Activated CD8-positive, alpha-beta memory T cell treated with anti-CD3 and anti-CD28 coated beads for 36 hours (primary cell): ENCODE data around the gene ADIRF. TPM values are rescaled to one million over a fixed set of nuclear protein-coding genes. Genes with fewer than 3 reads are reported as not detected.
"Not testable (repeated sequence)": the region's sequence is repeated elsewhere in the genome, so short reads cannot be mapped to it uniquely, and the experiment has no call there.

Source experiments
- CTCF ChIA-PET: fragments of 350-600 bp; sonication (Branson Sonifier 250); formaldehyde crosslinking; loops from one replicate; lab custom pipeline; 2021; ENCODE audit warnings: antibody characterized with exemption; lab: Charles Lee
- POLR2A ChIA-PET: fragments of 350-600 bp; sonication (Branson Sonifier 250); formaldehyde crosslinking; loops from one replicate; lab custom pipeline; 2021; ENCODE audit warnings: antibody characterized with exemption; lab: Charles Lee
- total RNA-seq, 2 experiments: library from RNA; stranded (reverse); gene quantifications; one replicate each; pipeline ENCODE4 v1.2.3, GENCODE V29; 2021

Gene ADIRF
- total RNA-seq, 2 experiments from 2014 or later, result not detected

DNA sequence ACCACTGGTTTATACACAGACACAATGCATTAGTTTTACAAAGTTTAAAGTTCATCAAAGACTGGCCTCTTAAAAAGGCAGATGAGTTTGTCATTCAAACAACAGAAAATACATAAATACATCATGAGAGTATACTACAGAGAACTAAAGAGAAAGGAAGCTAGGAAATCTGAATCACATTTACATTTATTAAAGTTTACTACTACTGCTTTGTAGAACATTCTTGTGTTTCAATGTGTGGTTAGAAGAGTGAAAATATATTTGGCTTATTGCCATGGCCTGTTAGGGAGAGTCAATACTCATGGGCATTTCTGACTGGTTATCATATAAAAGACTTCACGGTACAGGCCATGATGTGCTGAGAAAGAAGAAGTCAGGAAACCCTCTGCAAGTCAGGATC, 38.8 kb downstream of the ADIRF start:
- CTCF ChIA-PET, result not testable (repeated sequence)
- POLR2A ChIA-PET, result interaction anchor here (0.7 kb wide), 1 partner anchor 21 kb away, joined by 6 read pairs; no protein-coding TSS in a partner anchor

DNA sequence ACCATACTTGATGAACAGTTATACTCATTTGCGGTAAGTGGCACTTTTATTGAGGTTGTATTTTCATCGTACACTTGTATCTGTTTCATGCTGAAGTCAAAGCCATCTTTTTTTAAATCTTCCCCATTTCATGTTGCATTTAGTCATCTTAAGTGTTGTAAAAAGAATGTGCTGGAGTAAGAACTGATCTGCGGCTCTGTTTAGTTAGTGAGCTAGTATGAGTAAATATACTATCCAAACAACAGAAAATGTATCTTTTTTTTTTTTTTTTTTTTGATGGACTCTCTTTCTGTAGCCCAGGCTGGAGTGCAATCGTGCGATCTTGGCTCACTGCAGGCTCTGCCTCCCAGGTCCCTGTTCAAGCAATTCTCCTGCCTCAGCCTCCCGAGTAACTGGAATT, 39.4 kb downstream of the ADIRF start:
- POLR2A ChIA-PET, CTCF ChIA-PET: not testable (repeated sequence)

DNA sequence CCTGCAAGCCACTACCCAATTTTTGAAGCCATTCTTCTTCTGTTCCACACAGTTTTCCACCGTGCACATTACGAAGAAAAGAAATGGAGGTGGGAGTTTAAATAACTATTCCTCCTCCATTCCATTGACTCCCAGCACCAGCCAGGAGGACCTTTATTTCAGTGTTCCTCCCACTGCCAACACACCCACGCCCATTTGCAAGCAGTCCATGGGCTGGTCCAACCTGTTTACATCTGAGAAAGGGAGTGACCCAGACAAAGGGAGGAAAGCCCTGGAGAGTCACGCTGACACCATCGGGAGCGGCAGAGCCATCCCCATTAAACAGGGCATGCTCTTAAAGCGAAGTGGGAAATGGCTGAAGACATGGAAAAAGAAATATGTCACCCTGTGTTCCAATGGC, 40.0 kb downstream of the ADIRF start:
- CTCF ChIA-PET, POLR2A ChIA-PET: not testable (repeated sequence)

DNA sequence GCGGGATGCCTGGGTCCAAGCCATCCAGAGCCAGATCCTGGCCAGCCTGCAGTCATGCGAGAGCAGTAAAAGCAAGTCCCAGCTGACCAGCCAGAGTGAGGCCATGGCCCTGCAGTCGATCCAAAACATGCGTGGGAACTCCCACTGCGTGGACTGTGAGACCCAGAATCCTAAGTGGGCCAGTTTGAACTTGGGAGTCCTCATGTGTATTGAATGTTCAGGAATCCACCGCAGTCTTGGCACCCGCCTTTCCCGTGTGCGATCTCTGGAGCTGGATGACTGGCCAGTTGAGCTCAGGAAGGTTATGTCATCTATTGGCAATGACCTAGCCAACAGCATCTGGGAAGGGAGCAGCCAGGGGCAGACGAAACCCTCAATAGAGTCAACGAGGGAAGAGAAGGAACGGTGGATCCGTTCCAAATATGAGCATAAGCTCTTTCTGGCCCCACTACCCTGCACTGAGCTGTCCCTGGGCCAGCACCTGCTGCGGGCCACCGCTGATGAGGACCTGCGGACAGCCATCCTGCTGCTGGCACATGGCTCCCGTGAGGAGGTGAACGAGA, 40.9 kb downstream of the ADIRF start:
- POLR2A ChIA-PET, CTCF ChIA-PET: not testable (repeated sequence)

DNA sequence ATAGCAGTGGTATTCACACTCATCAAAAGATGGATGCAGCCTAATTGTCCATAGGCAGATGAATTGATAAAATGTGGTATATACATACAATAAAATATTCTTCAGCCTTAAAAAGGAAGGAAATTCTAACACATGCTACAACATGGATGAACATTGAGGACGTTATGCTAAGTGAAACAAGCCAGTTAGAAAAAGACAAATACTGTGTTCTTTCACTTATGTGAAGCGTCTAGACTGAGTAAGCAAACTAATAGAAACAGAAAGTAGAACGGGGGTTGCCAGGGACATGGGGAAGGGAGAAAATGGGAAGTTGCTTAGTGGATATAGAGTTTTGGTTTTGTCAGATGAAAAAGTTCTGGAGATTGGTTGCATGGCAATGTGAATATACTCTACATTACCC, 45.2 kb downstream of the ADIRF start:
- CTCF ChIA-PET, POLR2A ChIA-PET: not testable (repeated sequence)

DNA sequence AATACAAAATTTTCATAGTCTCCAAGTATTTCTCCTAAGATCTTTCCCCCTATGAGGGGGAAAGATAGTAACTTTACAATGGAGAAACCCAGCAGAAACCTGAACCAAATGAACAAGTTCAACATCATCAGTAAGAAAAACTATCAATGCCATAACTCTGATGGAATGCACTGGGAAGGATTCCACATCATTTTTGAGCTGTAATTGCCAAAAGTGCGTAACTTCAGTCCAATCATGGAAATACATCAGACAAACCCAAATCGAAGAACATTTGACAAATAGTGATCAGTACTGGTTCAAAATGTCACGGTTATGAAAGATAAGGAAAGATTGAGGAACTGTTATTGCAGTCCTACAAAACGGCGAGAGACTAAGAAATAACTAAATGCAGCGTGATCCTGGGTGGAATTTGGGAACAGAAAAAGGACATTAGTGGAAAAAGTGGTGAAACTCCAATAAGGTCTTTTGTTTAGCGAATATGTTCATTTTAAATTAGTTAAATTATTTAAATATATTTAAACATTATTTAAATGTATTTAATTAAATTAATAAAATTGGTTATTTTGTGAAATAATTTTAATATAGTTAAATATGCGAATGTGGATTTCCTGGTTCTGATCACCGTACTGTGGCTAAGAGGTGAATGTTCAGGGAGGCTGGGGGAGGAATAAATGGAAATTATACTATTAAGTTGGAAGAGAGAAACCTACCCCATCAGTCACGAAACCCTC, 46.9 kb downstream of the ADIRF start:
- CTCF ChIA-PET, POLR2A ChIA-PET: not testable (repeated sequence)

DNA sequence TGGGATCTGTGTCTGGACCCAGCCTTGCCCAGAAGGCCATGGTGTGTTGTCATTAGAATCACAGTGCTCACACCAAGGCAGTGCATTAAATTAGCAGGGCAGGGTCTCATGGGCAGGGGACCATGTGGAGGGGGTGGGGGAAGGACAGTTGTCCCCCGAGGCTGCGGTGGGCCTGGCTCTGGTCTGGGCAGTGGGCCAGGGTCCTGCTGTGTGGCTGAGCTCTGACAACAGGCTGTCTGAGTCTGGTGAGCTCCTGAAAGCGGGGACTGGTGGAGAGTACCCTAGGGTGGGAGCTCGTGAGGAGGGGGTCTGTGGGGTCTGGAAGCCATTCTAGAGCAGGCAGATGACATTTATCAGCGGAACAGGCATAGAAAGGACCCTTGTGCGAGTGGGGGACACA, 49.8 kb downstream of the ADIRF start:
- CTCF ChIA-PET, POLR2A ChIA-PET: not testable (repeated sequence)

DNA sequence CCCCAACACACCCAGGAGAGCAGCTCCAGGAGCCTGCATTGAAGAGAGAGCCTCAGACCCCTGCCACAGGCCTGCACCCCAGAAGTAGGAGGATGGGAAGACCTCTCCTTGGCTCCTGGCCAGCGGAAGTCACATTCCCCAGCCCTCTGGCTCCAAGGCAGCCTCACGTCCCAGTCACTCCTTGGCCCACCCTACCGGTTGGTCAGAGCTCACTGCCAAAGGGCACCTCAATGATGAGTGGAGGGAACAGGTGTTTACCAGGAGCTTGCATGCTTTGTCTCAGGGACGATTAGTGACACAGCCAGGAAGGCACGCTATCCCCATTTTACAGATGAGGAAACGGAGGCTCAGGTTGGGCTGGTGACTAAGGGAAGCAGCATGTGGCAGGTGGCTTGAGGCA, 50.8 kb downstream of the ADIRF start:
- CTCF ChIA-PET, POLR2A ChIA-PET: not testable (repeated sequence)

DNA sequence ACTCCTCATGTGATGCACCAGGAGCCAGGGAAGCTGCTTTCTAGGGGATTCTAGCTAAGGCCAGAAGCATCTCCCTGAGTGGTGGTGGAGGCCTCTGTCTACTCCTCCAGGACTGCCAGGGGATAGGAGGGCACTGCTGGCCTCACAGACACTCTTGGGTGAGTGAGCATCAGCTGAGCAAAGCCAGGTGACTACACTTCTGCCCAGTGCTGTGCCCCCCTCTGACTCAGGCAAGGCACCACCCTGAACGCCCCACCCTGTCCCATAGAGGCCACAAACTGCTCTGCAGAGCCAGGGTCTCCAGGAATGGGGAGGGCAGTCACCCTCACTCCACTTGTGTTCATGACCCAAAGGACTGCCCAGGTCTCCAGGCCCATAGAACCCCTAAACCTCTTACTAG, 51.2 kb downstream of the ADIRF start:
- CTCF ChIA-PET, POLR2A ChIA-PET: not testable (repeated sequence)

DNA sequence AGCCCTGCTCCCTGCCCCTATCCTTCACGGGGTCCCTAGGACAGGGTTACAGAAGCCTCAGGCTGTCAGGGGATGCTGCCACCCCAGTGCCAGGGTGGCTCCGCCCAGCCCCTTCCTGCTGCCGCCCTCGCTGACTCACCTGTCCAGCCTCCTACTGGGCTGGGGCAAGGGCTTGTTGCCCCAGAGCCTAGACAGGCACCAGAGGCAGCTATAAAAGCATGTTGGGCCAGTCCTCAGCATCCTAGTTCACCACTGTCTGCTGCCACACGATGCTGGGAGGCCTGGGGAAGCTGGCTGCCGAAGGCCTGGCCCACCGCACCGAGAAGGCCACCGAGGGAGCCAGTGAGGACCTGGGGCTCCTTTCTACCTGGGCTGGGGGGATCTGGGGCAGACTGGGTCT, 51.8 kb downstream of the ADIRF start, which contains the start of gene FAM25A:
Gene FAM25A, plus strand, starts transcription at position 239 of the 400 bp plus-strand sequence. Its CDS starts 31 bp downstream, at position 270.
- POLR2A ChIA-PET, CTCF ChIA-PET: not testable (repeated sequence)

Other genes starting within 250 kb of the ADIRF start
- 10 to 100 TPM; 15.9 to 19.5 TPM for gene BMPR1A, start 211.9 kb upstream of the ADIRF start, total RNA-seq
- not detected for gene MMRN2, start 10.9 kb upstream of the ADIRF start, total RNA-seq
- not detected for gene SNCG, start 9.9 kb upstream of the ADIRF start, total RNA-seq
- not detected for gene FAM25A, start 51.8 kb downstream of the ADIRF start, total RNA-seq
- gene GLUD1, start 126.4 kb downstream of the ADIRF start, total RNA-seq, result 100 to 1,000 TPM; 167 to 170 TPM
- 10 to 100 TPM; 44.9 to 46.2 TPM for gene SHLD2, start 126.7 kb downstream of the ADIRF start, total RNA-seq